HG03159 (cell line): ENCODE results near the gene TAS2R60.
A peak's percentile ranks its signal among the peaks of the same experiment; 100 is the strongest.
"Not testable (repeated sequence)": the region's sequence is repeated elsewhere in the genome, so short reads cannot be mapped to it uniquely, and the experiment has no call there.

Experiments
- ATAC-seq: cut with Tn5 transposase; IDR thresholded peaks from one replicate; pipeline ENCODE4 v1.9.1; 2021; ENCODE audit warnings: mild to moderate bottlenecking, moderate library complexity; ENCODE audit not compliant: unreplicated experiment

The TAS2R60 gene

DNA sequence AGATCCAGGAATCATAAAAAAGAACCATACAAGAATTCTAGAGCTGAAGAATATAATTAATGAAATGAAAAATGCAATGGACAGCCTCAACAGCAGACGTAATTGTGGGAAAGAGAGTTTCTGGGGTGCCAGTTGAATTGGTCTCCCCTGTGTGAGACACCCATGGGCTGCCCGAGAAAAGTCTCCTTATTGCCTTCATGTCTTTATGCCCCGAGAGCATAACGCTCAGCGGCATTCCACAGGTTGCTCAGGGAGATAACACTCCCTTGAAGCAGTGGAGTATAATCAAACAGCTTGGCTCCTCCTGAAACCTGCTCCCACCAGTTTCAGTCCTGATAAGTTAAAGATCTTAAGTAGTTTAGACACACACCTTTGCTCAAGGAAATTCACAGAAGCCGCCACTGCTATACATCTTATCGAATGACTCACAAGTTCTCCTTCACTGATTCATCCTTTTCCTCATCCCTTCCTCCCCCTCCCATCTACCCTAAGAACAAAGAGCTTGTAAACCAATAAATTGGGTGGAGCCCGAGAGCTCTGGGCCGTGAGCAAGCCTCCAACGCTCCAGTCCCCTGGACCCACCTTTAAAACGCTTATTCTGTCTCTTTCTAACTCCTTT lies 28.9 kb downstream of the TAS2R60 start:
- ATAC-seq, result not testable (repeated sequence)

DNA sequence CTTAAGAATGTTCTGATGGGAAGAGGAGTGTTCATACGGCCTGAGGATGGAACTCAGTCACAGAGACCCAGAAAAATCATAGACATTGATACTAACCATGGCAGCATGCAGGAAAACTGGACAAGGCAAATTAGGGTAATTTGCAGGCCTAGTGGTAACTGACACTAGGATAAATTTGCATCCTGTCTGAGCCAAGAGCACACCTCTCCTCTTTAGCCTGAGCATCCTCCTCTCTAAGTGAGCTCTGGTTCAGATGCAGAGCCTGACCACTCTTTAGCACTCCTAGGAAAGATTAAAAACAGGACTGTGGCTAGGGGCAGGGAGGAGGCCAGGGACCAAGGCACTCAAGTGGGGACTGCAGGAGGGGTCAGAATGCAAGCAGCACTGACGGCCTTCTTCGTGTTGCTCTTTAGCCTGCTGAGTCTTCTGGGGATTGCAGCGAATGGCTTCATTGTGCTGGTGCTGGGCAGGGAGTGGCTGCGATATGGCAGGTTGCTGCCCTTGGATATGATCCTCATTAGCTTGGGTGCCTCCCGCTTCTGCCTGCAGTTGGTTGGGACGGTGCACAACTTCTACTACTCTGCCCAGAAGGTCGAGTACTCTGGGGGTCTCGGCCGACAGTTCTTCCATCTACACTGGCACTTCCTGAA lies 34.4 kb downstream of the TAS2R60 start, which contains the start of gene TAS2R41:
Gene TAS2R41, plus strand, starts transcription at position 373 of the 650 bp plus-strand sequence. Its CDS starts 0 bp downstream, at position 373.
- no peak for ATAC-seq

DNA sequence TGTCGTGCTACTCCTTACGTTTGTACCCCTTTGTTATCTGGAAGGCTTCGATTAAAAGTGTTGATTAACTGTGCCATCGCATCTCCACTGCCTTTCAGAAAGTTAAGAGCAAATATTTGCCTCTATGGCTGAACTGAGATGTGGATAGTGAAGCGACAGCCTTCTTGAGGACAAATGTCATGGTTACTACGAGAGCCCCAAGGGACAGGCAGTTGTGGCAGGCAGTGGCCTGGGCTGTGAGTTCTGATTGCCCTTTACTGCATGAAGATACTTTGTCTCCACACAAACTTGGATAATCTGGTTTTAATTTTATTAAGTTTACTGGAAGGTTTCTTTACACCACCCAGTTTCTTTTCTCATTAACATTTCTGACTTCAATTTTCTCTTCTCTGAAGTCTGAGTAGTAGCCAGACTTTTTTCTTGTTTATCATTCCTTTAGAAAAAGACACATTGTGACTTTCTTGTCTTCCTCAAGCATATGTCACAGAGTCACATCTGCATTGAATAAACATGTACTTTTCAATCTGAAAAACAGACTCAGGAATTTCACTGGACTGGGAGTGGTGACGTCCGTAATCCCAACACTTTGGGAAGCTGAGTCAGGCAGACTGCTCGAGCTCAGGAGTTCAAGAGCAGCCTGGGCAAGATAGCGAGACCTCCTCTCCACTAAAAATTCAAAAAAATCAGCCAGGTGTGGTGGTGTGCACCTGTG lies 36.0 kb downstream of the TAS2R60 start:
- no peak for ATAC-seq

DNA sequence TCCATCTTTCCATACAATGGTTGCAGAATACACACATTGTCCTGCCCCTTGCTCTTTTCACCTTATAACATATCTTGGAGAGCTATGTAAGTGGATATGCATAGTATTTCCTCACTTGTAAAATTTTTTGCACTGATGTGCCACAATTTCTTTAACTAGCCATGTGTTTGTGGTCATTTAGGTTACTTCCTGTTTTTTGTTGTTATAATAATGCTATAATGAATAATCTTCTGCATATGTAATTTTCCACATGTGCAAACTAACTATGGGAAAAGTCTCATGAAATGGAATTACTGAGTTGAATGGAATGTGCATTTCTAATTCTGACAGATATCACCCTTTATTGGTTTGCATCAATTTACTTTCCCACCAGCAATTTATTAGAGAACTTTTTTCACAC lies 37.2 kb downstream of the TAS2R60 start:
- peak; percentile 43 for ATAC-seq

DNA sequence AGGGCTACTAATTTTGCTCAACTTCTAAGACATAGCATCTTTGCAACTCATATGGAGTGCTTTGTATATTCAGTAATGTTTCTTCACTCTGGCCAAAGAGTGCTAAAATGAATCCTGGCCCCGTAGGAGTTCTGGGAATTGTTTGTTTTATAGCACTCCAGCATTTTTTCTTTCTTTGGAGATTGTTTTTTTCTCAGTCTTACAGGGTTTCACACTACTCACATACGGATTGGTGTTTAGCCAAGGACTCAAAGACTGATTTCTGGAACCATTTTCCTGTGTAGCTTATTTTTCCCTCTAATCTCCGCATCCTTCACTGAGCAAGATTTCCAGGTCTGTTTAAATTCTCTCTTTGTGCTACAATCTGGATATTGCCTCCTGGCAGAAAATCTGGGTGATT lies 40.9 kb downstream of the TAS2R60 start:
- ATAC-seq, result no peak

DNA sequence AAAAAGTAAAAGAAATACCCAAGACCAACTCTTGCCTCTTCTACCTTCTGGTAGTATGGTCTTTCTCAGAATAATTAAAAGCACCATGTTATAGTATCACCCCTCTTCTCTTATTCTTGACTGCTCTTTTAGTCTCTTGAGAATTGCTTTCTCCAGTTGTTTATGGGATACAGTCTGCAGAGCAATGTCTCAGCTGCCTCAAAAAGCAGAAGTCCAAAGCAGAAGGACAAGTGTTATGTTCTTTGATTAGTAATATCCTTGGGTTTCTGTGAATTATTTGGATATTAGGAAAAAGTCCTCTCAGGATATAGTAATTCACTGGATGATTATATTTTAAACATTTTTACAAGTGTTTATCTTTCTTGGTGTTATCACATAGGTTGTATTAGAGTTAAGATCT lies 41.8 kb downstream of the TAS2R60 start:
- ATAC-seq, result no peak

DNA sequence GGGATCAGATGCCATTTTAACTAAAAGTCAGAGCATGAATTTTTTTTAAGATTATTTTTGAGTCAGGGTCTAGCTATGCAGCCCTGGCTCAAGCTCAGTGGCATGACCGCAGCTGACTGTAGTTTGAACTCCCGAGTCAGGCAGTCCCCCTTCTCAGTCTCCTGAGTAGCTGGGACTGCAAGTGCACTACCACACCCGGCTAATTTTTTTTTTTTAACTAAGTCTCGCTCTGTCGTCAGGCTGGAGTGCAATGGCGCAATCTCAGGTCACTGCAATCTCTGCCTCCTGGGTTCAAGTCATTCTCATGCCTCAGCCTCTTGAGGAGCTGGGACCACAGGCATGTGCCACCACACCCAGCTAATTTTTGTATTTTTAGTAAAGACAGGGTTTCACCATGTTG lies 42.2 kb downstream of the TAS2R60 start:
- ATAC-seq, result no peak

DNA sequence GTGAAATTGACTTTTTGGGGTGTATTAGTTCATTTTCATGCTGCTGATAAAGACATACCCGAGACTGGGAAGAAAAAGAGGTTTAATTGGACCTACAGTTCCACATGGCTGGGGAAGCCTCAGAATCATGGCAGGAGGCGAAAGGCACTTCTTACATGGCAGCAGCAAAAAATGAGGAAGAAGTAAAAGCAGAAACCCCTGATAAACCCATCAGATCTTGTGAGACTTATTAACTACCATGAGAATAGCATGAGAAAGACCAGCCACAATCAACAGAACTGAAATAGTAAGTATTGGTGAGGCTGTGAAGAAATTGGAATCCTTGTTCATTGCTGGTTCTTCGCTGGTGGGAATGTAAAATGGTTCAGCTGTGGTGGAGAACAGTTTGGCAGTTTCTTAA lies 43.0 kb downstream of the TAS2R60 start:
- not testable (repeated sequence) for ATAC-seq

DNA sequence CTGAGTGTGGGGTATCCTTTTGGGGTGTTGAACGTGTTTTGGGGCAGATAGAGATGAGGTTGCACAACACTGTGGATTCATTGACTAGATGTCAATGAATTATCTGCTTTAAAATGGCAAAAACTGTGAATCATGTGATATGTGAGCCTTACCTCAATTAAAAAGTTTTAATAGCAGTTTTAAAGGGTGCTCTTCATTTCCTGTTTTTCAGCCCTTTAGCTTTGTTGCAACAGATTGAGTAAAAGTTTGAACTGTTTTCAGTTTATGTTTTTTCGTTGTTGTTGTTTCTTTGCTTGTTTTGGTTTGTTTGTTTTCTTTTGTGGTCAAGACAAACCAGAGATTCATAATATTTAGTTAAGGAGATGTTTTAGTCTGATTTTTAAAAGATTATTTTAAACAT lies 43.8 kb downstream of the TAS2R60 start:
- ATAC-seq, result no peak

DNA sequence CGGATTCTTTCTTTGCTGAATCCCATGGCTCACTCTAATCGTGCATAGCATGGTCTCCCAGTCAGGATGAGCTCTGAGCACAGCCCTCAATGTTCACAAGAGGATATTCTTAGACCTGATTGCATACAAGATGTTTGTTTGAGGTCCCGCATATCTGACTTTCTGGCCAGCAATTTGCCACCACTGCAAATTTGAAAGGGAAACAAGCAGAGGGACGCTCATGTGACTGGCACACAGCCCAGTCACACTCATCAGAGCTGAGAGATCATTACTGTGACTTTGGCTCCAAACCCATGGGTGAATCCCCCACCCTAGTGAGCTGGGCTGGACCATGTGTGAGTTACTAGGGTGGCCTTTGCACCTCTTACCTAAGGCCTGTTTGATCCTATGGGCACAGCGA lies 44.3 kb downstream of the TAS2R60 start:
- no peak for ATAC-seq

DNA sequence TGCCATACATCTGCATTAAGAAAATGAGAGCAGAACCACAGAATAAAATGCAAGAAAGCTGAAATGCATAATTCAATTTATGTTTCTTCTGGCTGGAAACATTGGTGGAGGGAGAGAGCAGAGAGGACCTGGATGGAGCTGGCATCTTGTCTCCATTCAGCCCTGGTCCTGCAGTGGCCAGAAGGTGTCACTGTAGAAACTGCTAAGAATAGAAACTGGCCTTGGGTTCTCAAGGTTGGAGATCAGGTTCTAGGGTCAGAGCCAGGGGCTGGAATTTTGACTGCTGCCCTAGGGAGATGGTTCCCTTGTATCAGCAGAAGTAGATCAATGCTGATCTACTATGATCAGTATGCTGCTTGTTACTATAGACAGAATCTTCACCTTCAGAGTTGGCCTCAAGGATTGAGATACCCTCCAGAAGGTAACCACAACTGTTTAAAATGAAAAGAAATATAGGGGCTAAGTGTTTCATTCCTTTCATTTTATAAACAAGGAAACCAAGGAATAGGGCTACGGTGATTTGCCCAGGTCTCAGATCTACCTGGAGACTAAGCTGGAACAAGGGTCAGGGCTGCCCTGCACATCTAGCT lies 47.6 kb downstream of the TAS2R60 start:
- ATAC-seq, result no peak

DNA sequence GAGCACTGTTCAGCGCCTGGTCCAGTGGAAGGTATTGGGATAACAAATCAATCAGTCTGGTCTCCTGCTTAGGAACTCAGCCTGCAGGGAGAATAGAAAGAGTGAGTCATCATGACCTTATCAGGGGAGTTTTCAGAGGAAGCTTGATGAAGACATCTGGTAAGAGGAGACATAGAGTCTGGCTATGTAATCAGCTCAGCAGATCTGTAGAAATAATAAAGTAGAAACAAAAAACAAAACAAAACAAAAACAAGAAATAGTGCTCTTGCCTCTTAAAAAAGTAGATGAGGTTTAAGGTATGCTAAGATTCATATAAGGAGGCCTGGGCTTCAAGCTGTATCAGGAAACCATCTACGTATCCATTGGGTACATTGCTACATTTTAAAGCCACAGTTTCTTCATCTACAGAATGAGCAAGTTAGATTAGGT lies 48.8 kb downstream of the TAS2R60 start:
- no peak for ATAC-seq

DNA sequence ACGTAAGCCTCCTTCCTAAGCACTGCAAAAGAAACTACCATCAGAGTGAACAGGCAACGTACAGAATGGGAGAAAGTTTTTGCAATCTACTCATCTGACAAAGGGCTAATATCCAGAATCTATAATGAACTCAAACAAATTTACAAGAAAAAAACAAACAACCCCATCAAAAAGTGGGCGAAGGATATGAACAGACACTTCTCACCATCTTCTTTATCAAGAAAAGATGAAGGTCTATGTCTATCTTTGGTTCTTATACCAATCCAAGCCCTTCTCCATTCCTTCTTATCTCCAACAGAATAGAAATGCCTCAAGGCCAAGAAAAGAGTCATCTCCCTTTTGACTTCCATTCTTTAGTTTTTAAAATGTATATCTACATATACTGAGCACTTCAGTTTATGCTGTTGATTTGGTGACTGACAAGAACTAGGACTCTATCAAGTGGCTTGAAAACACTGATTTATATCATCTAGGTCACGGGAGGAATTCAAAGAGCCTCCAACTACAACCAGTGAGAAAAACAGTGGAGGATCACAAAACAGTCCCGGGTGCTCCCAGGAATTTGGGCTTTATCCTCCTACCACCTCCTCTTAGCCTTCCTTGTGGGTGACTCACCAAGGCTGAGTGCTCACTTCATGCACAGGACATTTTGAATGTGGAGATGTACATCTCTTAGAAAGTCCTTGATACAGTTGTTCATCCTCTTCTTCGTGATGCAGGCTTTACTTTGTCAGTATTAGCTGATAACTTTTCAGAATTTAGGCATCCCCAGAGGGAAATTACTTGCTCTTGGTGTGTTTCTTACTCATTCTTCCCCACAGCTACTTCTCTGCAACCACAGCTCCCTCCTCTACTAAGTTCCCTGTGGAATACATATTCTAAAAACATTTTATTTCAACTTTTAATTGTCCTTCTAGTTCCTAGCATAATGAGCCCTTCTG lies 49.8 kb downstream of the TAS2R60 start:
- ATAC-seq, result no peak

DNA sequence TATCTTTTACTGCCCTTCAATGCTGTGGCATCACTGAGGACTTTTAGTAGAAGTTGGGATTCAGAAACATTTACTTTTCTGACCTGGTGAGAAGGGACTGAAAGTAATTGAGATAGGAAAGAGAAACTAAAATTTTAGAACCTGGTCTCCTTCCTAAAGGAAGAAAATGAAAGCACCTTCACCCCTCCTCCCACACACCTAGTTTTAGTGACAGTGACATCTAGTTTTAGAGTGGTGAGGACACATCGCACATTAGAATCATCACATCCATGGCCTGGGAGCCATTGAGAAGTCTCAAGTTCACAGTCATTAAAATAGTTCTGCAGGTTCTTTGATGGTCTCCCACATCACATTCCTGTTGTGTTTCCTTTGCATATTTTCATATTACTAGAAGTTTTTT lies 50.5 kb downstream of the TAS2R60 start:
- ATAC-seq, result no peak
